Left ventricle myocardium inferior (tissue), 1 donor: ENCODE data around the gene NANOS3. TPM values are rescaled to one million over a fixed set of nuclear protein-coding genes. Genes with fewer than 3 reads are reported as not detected.
A peak's percentile ranks its signal among the peaks of the same experiment; 100 is the strongest.

Experiments used
- DNase-seq: peaks from one replicate; pipeline ENCODE4 v3.0.0-alpha.2; 2020
- H3K27ac ChIP-seq: fragments of 200-600 bp; replicated peaks from 2 replicates; pipeline ENCODE4 v1.8.0; 2021
- H3K27me3 ChIP-seq: fragments of 200-600 bp; 2 replicates; pipeline ENCODE4 v1.8.0; 2021; ENCODE audit warnings: low read depth
- H3K36me3 ChIP-seq: fragments of 200-600 bp; 2 replicates; pipeline ENCODE4 v1.8.0; 2021
- H3K4me1 ChIP-seq: fragments of 200-600 bp; 2 replicates; pipeline ENCODE4 v1.8.0; 2021
- H3K4me3 ChIP-seq: fragments of 200-600 bp; 2 replicates; pipeline ENCODE4 v1.8.0; 2021; ENCODE audit warnings: mild to moderate bottlenecking, moderate library complexity
- H3K9me3 ChIP-seq: fragments of 200-600 bp; replicated peaks from 2 replicates; pipeline ENCODE4 v1.8.0; 2021
- intact Hi-C: fragments of 100-400 bp; cut with micrococcal nuclease; formaldehyde crosslinking; loops from one replicate; pipeline ENCODE4 v1.11.0; 2022
- total RNA-seq: library from RNA; stranded (reverse); fragmentation: NEBNext Ultra II Directional; extraction: Animal tissue kit (Norgen Biotek cat#: 25700); gene quantifications from one replicate; pipeline ENCODE4 v1.2.1, GENCODE V29; 2021
- TF ChIP-seq, protein P1 (sequence below): fragments of 200-600 bp; IDR thresholded peaks from 2 replicates; pipeline ENCODE4 v1.8.0; 2021; ENCODE audit warnings: antibody characterized with exemption, mild to moderate bottlenecking, borderline replicate concordance
- donor health status: DM: no; HTN: yes; CAD: no; lungs with severe emphysema.

NANOS3 gene
- total RNA-seq, 1 donor from 2014 or later = 1.3 TPM

DNA sequence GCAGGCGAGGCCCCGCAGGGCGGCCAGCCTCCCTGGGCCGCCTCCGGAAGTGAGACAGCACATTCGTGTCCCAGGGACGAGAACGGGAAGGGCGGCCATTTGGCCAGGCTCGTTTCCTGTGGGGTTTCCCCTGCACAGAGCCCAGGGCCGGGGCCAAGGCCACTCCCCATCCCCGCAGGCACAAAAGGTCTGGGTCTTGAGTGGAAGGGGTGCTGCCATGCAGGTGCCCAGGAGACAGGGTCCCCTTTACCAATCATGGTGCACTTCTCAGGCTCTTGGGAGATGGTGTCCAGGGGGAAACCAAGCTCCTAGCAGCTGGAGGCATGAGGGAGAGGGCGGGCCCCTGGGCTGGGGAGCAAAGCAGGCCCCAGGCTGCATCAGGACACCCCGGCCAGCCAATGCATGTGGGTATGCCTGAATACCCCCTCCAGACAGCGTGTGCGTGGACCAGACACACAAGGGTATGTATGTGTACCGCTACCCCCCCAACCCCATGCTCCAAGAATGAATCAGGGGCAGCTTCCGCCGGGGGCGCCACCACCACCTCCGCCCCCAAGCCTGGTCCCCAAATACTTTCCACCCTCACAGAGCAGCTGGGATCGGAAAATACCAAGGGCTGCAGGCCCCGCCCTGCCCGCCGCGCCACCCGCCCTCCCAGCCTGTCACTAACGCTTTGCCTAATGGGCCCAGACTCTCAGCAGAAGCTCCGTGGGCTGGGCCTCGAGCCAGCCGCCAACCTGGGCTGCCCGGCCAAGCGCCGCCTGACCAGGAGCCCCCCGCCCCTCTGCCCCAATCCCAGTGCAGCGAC lies 37.6 kb upstream of the NANOS3 start:
- peak overlapping the region; percentile 94 for H3K4me3 ChIP-seq
- DNase-seq = peak; percentile 95
- peaks cover 89% of the 10 kb centered on the region for H3K4me1 ChIP-seq
- H3K27me3 ChIP-seq = no peaks in the 10 kb centered on the region
- peaks cover 23% of the 10 kb centered on the region for H3K36me3 ChIP-seq
- TF ChIP-seq, protein P1, sequence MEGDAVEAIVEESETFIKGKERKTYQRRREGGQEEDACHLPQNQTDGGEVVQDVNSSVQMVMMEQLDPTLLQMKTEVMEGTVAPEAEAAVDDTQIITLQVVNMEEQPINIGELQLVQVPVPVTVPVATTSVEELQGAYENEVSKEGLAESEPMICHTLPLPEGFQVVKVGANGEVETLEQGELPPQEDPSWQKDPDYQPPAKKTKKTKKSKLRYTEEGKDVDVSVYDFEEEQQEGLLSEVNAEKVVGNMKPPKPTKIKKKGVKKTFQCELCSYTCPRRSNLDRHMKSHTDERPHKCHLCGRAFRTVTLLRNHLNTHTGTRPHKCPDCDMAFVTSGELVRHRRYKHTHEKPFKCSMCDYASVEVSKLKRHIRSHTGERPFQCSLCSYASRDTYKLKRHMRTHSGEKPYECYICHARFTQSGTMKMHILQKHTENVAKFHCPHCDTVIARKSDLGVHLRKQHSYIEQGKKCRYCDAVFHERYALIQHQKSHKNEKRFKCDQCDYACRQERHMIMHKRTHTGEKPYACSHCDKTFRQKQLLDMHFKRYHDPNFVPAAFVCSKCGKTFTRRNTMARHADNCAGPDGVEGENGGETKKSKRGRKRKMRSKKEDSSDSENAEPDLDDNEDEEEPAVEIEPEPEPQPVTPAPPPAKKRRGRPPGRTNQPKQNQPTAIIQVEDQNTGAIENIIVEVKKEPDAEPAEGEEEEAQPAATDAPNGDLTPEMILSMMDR = no peak
- no peaks in the 10 kb centered on the region for H3K9me3 ChIP-seq
- H3K27ac ChIP-seq = peak overlapping the region; percentile 99
- intact Hi-C loops = no loop called here

DNA sequence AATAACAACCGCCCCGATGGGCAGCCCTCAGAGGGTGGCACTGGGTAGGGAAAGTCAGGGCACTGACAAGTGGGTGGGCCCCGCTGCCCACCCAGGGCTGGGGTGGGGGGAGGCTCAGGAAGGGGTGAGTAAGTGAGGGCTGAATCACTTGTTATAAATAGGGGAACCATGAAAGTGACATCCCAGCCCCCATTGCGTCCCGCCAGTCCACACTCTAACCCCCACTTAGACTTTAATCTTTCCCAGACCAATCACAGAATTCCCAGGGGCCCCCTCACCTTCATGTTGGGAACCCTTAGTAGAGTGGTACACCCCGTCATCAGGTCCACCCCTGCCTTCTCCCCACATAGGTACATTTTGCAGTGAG lies 37.0 kb upstream of the NANOS3 start:
- intact Hi-C loops = no loop called here
- Histone ChIP-seq H3K4me1 (peaks cover 88% of the 10 kb centered on the region), H3K27ac (peak overlapping the region; percentile 99), H3K4me3 (peak overlapping the region; percentile 94), H3K36me3 (peaks cover 17% of the 10 kb centered on the region), H3K27me3 (no peaks in the 10 kb centered on the region), H3K9me3 (no peaks in the 10 kb centered on the region)
- no peak for DNase-seq
- TF ChIP-seq, protein P1 = no peak

DNA sequence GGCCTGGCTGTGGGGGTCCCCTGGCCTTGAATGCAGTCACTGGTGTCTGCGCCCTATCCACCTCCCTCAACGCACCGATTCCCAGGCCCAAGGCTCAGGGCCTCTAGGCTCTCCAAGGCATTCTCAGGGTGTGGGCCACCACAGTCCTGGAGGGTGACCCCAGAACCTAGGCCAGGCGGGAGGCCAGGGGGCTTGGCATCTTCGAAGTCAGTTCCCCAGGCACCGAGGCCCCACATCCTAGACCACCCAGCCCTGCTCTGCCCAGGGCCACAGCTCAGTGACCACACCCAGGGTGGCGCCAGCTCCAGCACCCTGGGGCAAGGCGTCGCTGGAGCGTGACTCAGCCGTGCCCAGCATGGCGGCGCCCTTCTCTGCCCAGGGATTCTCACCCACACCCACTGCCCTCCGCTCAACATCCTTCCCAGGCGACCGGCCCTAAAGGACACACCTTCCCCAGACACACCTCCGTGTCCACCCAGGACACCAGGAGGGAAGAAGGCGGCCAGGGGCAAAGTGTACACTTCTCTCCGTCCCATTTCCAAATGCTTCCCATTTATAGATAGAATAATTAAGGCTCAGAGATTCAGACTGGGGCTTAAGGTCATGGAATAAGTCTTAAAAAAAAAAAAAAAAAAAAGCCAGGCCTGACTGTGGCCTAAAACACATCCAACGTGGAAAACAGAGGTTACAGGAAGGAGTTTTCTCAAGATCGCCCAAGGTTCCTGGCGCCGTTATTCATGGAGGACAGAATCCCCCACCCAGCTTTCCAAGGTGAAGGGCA lies 36.4 kb upstream of the NANOS3 start:
- peak overlapping the region; percentile 94 for H3K4me3 ChIP-seq
- peak; percentile 65 for DNase-seq
- peak overlapping the region; percentile 99 for H3K27ac ChIP-seq
- H3K9me3 ChIP-seq = no peaks in the 10 kb centered on the region
- peaks cover 86% of the 10 kb centered on the region for H3K4me1 ChIP-seq
- intact Hi-C loops = no loop called here
- H3K27me3 ChIP-seq = no peaks in the 10 kb centered on the region
- H3K36me3 ChIP-seq = peaks cover 15% of the 10 kb centered on the region
- TF ChIP-seq, protein P1 = no peak

DNA sequence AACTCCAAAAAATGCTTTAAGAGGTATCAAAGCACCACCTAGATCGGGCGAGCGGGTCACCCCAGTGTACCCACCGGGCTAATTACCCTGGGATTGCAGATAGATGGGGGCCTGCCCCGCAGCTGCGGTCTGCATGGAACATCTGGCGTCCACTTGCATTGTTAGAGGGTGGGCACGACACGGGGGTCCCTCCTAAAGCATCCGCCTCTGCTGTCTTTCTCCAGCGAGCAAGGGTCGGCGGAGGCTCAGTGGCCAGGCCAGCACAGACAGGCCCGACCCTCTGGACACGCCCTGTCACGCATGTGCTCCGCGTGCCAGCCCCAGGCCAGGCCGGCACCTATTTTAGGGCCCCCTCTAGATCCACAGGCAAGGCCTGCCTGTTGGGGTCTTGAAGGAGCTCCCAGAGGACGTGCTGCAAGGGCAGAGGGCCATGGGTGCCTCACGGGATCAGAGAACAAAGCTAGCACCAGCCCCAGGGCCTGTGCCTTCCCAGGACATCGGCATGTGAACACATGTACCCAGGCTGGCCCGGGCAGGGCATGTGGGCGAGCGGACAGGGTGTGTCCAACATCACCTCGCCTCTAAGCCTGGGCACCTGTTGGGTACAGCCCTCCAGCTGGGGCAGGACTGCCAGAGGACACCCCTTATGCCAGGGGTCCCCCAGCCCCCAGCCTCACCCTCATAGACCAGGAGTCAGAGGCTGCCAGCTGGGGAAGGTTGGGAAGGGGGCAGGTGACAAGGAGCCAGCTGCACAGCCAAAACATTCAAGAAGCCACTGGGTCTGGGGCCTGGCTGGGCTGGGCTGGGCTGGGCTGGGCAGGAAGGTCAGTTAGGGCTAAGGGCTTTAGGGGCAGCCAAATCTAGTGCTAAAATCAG lies 35.6 kb upstream of the NANOS3 start:
- DNase-seq = no peak
- peak overlapping the region; percentile 99 for H3K27ac ChIP-seq
- intact Hi-C loops = no loop called here
- peak overlapping the region; percentile 94 for H3K4me3 ChIP-seq
- TF ChIP-seq, protein P1 = no peak
- H3K9me3 ChIP-seq = no peaks in the 10 kb centered on the region
- peaks cover 85% of the 10 kb centered on the region for H3K4me1 ChIP-seq
- no peaks in the 10 kb centered on the region for H3K27me3 ChIP-seq
- H3K36me3 ChIP-seq = peaks cover 7% of the 10 kb centered on the region

DNA sequence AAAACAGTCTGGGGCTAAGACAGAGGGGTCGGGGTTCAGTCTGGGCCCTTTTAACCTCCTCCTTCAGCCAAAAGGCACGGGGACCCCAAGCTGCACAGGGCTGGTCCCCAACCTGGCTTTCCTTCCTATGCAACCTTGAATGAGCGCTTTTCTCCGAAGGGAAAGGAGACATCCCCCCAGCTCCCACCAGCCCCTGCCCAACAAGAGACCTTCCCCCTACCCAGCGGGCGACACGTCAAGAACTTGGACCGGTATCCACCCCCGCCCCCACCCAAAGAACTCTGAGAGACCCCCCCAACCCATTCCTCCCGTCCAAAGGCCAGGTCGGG lies 35.0 kb upstream of the NANOS3 start:
- Histone ChIP-seq H3K36me3 (peaks cover 3% of the 10 kb centered on the region), H3K9me3 (no peaks in the 10 kb centered on the region), H3K4me3 (peak overlapping the region; percentile 94), H3K4me1 (peaks cover 85% of the 10 kb centered on the region), H3K27ac (peak overlapping the region; percentile 99), H3K27me3 (no peaks in the 10 kb centered on the region)
- intact Hi-C loops = no loop called here
- TF ChIP-seq, protein P1 = no peak
- no peak for DNase-seq
